Small intestine (tissue), 7 donors: Measurements from ENCODE around the gene KCTD13. TPM values are rescaled to one million over a fixed set of nuclear protein-coding genes. Genes with fewer than 3 reads are reported as not detected.

Experiments used
- DNase-seq, 2 donors: peaks; one replicate each; pipeline versions ENCODE4 v3.0.0 to v3.0.0-alpha.2; 2013
- FAIRE-seq: peaks from 2 replicates; lab custom pipeline; 2012; peaks lifted over from hg19 to GRCh38; lab: Jason Lieb, UNC
- H3K27ac ChIP-seq, 3 donors: one replicate each; pipeline ENCODE4 v1.5.1; 2013; ENCODE audit warnings: low read length in 2 of 3, mild to moderate bottlenecking in 2 of 3, control low read depth in 1 of 3, inconsistent platforms in 1 of 3, low read depth in 1 of 3, moderate library complexity in 1 of 3
- H3K27me3 ChIP-seq, 3 donors: one replicate each; pipeline ENCODE4 v1.6.1; 2013; ENCODE audit warnings: low read length in 3 of 3, inconsistent platforms in 1 of 3; ENCODE audit not compliant: control insufficient read depth in 3 of 3, insufficient read depth in 3 of 3
- H3K36me3 ChIP-seq, 3 donors: one replicate each; pipeline ENCODE4 v1.6.1; 2013; ENCODE audit warnings: low read length in 3 of 3, inconsistent platforms in 1 of 3, low read depth in 1 of 3, mild to moderate bottlenecking in 1 of 3, moderate library complexity in 1 of 3; ENCODE audit not compliant: control insufficient read depth in 3 of 3, insufficient read depth in 2 of 3
- H3K4me1 ChIP-seq, 3 donors: one replicate each; pipeline ENCODE4 v1.6.1; 2013; ENCODE audit warnings: low read length in 2 of 3, inconsistent platforms in 1 of 3, low read depth in 1 of 3, mild to moderate bottlenecking in 1 of 3, moderate library complexity in 1 of 3; ENCODE audit not compliant: control insufficient read depth in 3 of 3, insufficient read depth in 2 of 3
- H3K4me3 ChIP-seq, 3 donors: one replicate each; pipeline ENCODE4 v1.5.1; 2013; ENCODE audit warnings: low read length in 3 of 3, control low read depth in 1 of 3, inconsistent platforms in 1 of 3, low read depth in 1 of 3, mild to moderate bottlenecking in 1 of 3, moderate library complexity in 1 of 3
- H3K9me3 ChIP-seq, 2 donors: one replicate each; pipeline ENCODE4 v1.6.1; 2013; ENCODE audit warnings: low read depth in 1 of 2, low read length in 1 of 2; ENCODE audit not compliant: control insufficient read depth in 2 of 2, insufficient read depth in 1 of 2
- WGBS, 3 donors: extraction: QIAGEN DNeasy Blood & Tissue Kit; methylation state at CpG; one replicate each; pipeline ENCODE4 v1.1.7; 2013; 5-methylcytosine and 5-hydroxymethylcytosine counted together
- polyA plus RNA-seq, 4 donors: library from polyadenylated mRNA; stranded (reverse) in 3 of 4; unstranded in 1 of 4; fragments of 200-250 nt in 3 of 4; fragments of 120-200 nt in 1 of 4; gene quantifications; one replicate each; pipeline versions ENCODE4 v1.2.1 to v1.2.3, GENCODE V29; 2013
- donor health status: healthy with polysubstance abuse.
- donor health status: control.
- donor health status: control.
- donor health status: Bipolar disorder and iron deficiency.
- donor health status: healthy.

KCTD13 gene
- polyA plus RNA-seq, 4 donors = 10.8 to 26.6 (median 15.9) TPM

GRCh38 chr16:29899516-29900101 is 26.4 kb downstream of the KCTD13 start, which contains the start of gene SEZ6L2:
TSS of gene SEZ6L2 (minus strand) at chr16:29899550. CDS start at chr16:29899019, 531 bp downstream.
- FAIRE-seq = no peak
- peaks cover 0 to 9% (median 0%) of the 10 kb centered on the region in 3 donors for H3K27me3 ChIP-seq

GRCh38 chr16:29898804-29899515 is 27.1 kb downstream of the KCTD13 start:
- no peaks in the 10 kb centered on the region for H3K9me3 ChIP-seq
- H3K27me3 ChIP-seq = peaks cover 0 to 9% (median 0%) of the 10 kb centered on the region in 3 donors
- H3K36me3 ChIP-seq = peaks cover 0 to 21% (median 0%) of the 10 kb centered on the region in 3 donors
- H3K4me1 ChIP-seq = peaks cover 0 to 38% (median 0%) of the 10 kb centered on the region in 3 donors
- H3K4me3 ChIP-seq = peak overlapping the region in 2 of 3 donors; percentile 28 to 53
- FAIRE-seq (no peak), DNase-seq (peak in 1 of 2 donors; percentile 87)
- peak overlapping the region; percentile 4 to 90 (median 80) for H3K27ac ChIP-seq
- WGBS, 3 donors = 1 to 3% (median 2%) methylated on average over 24 to 25 of the region's 25 CpGs

More at GRCh38 chr16:29899516-29900101, 26.4 kb downstream of the KCTD13 start, which contains the start of gene SEZ6L2:
- WGBS, 3 donors = 1% methylated on average over 26 to 29 of the region's 29 CpGs
- peaks cover 0 to 20% (median 0%) of the 10 kb centered on the region in 3 donors for H3K36me3 ChIP-seq
- H3K9me3 ChIP-seq = no peaks in the 10 kb centered on the region
- H3K4me1 ChIP-seq = peaks cover 0 to 34% (median 0%) of the 10 kb centered on the region in 3 donors
- DNase-seq = peak; percentile 86 to 94
- peak within 1 kb of the TSS; percentile 5 to 90 (median 80) for H3K27ac ChIP-seq
- H3K4me3 ChIP-seq = peak within 1 kb of the TSS; percentile 53 to 63 (median 53)

GRCh38 chr16:29898135-29898803 is 27.8 kb downstream of the KCTD13 start:
- Histone ChIP-seq H3K36me3 (peaks cover 0 to 16% (median 0%) of the 10 kb centered on the region in 3 donors), H3K4me3 (peak overlapping the region in 1 of 3 donors; percentile 53), H3K27me3 (peaks cover 0 to 9% (median 0%) of the 10 kb centered on the region in 3 donors), H3K4me1 (peaks cover 0 to 44% (median 0%) of the 10 kb centered on the region in 3 donors), H3K9me3 (no peaks in the 10 kb centered on the region), H3K27ac (peak overlapping the region in 1 of 3 donors; percentile 90)
- WGBS, 3 donors = 11 to 21% (median 20%) methylated on average over 7 to 9 of the region's 9 CpGs
- DNase-seq = peak in 1 of 2 donors; percentile 28
- no peak for FAIRE-seq

- Histone ChIP-seq H3K4me3 (no peak overlapping the region), H3K27ac (no peak overlapping the region), H3K4me1 (peaks cover 0 to 53% (median under 1%) of the 10 kb centered on the region in 3 donors), H3K36me3 (peaks cover 0 to 21% (median 0%) of the 10 kb centered on the region in 3 donors), H3K27me3 (peaks cover 0 to 9% (median 0%) of the 10 kb centered on the region in 3 donors), H3K9me3 (no peaks in the 10 kb centered on the region)
- DNase-seq = no peak
- FAIRE-seq = no peak
- 36 to 56% (median 47%) methylated on average over 4 of the region's 4 CpGs for WGBS, 3 donors
Measured at GRCh38 chr16:29897333-29897732, 28.7 kb downstream of the KCTD13 start.

GRCh38 chr16:29896841-29897240 is 29.2 kb downstream of the KCTD13 start:
- 42 to 61% (median 47%) methylated on average over 10 to 15 of the region's 15 CpGs for WGBS, 3 donors
- Histone ChIP-seq H3K4me3 (no peak overlapping the region), H3K4me1 (peaks cover 0 to 53% (median 4%) of the 10 kb centered on the region in 3 donors), H3K36me3 (peaks cover 0 to 21% (median 0%) of the 10 kb centered on the region in 3 donors), H3K9me3 (no peaks in the 10 kb centered on the region), H3K27ac (no peak overlapping the region), H3K27me3 (peaks cover 0 to 9% (median 0%) of the 10 kb centered on the region in 3 donors)
- FAIRE-seq = no peak
- no peak for DNase-seq

DNA sequence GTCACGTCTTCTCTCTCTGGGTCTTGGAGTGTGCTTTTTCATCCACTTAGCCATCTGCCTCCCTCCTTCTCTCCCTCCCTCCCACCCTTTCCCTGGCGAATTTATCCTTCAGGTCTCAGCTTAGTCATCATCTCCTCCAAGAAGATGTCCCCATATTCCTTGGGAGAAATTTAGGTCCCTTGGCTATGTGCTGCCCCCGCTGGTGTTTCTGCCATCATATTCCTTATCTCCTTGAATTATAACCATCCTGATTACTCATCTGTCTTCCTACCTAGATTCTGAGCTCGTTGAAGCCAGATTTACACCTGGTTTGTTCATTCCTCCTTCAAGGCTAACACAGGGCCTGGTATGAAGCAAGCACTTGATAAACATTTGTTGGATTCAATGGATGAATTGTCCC is 31.7 kb downstream of the KCTD13 start:
- Histone ChIP-seq H3K4me3 (no peak overlapping the region), H3K27me3 (peaks cover 0 to 9% (median 0%) of the 10 kb centered on the region in 3 donors), H3K9me3 (no peaks in the 10 kb centered on the region), H3K4me1 (peaks cover 0 to 42% (median 4%) of the 10 kb centered on the region in 3 donors), H3K27ac (no peak overlapping the region), H3K36me3 (peaks cover 0 to 20% (median 0%) of the 10 kb centered on the region in 3 donors)
- DNase-seq = no peak
- no peak for FAIRE-seq
- WGBS, 3 donors = 50 to 67% (median 64%) methylated on average over 4 of the region's 4 CpGs

DNA sequence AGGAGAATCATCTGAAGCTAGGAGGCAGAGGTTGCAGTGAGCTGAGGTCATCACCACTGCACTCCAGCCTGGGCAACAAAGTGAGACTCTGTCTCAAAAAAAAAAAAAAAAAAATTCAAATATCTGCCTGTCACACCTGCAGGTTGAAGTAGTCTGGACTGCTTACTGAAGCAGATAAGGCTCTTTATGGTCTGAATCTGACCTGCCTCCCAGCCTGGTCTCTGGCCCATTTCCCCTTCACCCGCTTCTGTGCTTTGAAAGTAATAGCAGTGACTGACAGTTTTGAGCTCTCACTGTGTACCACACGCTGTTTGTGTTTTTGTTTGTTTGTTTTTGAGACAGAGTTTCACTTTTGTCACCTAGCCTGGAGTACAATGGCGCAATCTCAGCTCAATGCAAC is 32.5 kb downstream of the KCTD13 start:
- Histone ChIP-seq H3K27ac (peak overlapping the region in 1 of 3 donors; percentile 87), H3K9me3 (no peaks in the 10 kb centered on the region), H3K4me3 (no peak overlapping the region), H3K4me1 (peaks cover 0 to 39% (median 4%) of the 10 kb centered on the region in 3 donors), H3K27me3 (peaks cover 0 to 6% (median 0%) of the 10 kb centered on the region in 3 donors), H3K36me3 (peaks cover 0 to 22% (median 0%) of the 10 kb centered on the region in 3 donors)
- FAIRE-seq (no peak), DNase-seq (peak in 1 of 2 donors; percentile 51)
- 51 to 70% (median 57%) methylated on average over 3 of the region's 3 CpGs for WGBS, 3 donors

DNA sequence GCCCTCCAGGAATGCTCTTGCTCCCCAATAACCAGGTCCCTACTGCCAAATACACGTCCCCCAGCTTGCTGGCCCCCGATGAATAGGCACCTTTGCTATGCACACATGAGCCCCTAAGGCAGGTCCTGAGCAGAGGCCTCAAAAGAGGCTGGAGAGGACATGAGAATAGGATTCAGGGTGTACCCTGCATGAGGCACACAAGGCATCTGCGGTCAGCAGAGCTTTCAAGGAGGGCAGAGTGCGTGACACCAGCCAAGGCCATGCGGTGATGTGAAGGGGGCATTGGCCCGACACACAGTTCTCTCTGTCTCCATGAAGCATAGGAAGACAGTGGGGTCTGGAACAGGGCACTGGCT is 33.6 kb downstream of the KCTD13 start:
- FAIRE-seq = no peak
- no peak for DNase-seq

More for the DNA sequence above, 33.6 kb downstream of the KCTD13 start:
- Histone ChIP-seq H3K9me3 (no peaks in the 10 kb centered on the region), H3K27ac (peak overlapping the region; percentile 55 to 87 (median 82)), H3K27me3 (peaks cover 0 to 1% (median 0%) of the 10 kb centered on the region in 3 donors), H3K36me3 (peaks cover 0 to 31% (median 0%) of the 10 kb centered on the region in 3 donors), H3K4me3 (no peak overlapping the region), H3K4me1 (peaks cover 0 to 29% (median 4%) of the 10 kb centered on the region in 3 donors)
- WGBS, 3 donors = 41 to 77% (median 57%) methylated on average over 6 of the region's 6 CpGs
